ENCODE measurements around the gene KBTBD13. TPM values are rescaled to one million over a fixed set of nuclear protein-coding genes. Genes with fewer than 3 reads are reported as not detected.

The KBTBD13 gene
- not detected for total RNA-seq

DNA sequence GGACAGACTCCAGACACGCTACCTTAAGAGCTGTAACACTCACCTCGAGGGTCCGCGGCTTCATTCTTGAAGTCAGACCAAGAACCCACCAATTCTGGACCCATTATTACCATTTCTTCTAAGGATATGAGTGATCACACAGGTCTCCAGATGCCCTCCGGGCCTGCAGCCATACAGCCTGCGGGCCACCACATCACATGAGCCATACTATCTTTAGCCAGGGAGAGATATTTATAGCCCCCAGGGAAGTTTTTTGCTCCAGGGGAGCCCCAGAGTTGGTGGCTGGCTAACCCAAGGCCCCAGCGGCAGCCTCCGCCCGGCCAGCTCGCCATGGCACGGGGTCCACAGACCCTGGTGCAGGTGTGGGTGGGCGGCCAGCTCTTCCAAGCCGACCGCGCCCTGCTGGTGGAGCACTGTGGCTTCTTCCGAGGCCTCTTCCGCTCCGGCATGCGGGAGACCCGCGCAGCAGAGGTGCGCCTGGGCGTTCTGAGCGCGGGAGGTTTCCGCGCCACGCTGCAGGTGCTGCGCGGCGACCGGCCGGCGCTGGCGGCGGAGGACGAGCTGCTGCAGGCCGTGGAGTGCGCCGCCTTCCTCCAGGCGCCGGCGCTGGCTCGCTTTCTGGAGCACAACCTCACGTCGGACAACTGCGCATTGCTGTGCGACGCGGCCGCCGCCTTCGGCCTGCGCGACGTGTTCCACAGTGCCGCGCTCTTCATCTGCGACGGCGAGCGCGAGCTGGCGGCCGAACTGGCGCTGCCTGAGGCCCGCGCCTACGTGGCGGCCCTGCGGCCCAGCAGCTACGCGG is at the start of gene KBTBD13:
TSS of gene KBTBD13 (plus strand) at position 261 of the 805 bp plus-strand sequence. CDS start at position 331, 70 bp downstream.
- DNase-seq (ENCODE audit: low spot score) (no peak), ATAC-seq (no peak)

DNA sequence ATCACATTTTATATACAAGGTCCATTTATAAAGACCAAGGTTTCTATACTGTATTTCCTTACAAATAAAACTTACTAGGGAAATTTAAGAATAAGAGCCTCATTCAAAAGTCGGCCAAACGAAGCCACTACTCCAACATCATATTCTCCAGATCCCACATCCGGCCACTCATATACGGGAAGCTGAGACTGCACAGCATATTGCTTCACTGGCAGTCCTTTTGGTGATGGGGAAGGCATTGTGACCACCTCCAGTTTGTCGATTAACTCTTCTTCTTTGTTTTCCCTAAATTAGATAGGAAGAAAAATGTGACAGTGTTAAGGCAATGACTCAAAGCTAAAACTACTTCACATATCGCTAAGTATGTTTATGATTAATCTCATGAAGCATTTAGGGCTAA is 49.8 kb upstream of the KBTBD13 start:
- ATAC-seq: no peak

DNA sequence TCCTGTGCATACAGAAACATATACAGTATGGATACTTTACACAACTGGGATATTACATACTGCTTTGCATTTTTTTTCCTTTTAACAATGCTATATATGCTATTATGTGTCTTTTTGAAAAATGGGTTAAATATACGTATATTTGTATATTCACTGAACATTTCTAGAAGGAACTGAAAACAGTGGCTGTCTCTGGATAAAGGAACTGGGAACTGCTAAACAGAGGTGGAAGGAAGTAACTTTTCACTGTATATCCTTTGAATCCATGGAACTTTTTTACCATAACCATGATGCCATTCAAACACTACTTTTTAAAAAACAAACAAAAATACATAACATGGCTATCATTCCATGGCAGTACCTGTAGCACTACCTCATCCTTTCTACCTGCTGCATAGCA is 49.0 kb upstream of the KBTBD13 start:
- no peak for ATAC-seq
- DNase-seq (ENCODE audit: low spot score): no peak

More for the DNA sequence above, 49.8 kb upstream of the KBTBD13 start:
- DNase-seq (ENCODE audit: low spot score): no peak

DNA sequence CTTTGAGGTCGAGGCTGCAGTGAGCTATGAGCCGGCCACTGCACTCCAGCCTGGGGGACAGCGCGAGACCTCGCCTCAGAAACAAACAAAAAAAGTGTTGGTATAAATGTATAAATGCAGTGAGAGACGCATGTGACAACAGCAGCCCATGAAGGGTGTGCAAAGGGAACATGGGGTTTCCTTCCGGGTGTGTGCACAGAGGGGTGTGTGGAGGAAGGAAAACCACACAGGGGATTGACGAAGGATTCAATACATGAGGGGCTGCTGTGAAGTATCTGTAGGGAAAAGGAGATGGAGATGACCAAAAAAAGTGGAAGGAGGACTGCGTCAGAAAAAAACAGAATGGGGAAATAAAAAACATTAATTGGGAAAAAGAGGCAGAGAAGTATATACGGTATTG is 48.2 kb upstream of the KBTBD13 start:
- ATAC-seq: no peak
- DNase-seq (ENCODE audit: low spot score): no peak

DNA sequence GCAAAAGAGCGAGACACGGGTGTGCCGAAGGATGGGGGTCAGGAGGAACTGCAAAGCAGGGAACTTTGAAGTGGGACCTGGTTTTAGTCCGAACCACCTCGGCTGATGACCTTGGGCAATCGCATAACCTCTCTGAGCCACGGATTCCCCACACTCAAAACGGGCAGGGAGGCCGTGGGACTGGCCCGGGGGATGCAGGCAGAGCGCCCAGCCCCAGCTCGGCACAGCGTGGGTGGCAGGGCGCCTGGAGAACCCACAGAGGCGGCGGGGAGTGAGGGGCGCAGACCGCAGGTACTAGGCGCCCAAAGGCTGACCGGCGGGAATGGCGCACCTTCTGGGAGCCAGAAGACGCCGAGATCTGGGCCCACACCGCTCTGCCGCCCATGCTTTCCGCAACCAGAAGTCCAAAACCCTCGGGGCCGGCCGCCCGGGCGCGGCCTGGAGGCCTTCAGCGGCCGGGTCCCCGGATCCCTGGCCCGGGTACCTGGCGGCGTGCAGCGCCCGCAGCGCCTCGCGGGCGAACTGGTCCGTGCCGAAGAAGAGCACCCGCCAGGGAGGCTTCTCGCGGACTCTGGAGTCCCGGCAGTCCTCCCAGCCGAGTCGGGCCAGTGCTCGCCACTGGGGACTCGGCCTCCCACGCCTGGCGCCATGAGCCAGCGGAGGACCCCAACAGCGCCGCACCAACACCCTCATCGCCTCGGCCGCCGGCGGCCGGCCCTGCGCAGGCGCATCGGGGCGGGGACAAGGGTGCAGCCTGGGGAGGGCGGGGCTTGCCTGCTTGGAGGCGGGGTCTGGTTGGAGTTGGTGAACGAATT is 47.4 kb upstream of the KBTBD13 start, which contains the start of gene MTFMT:
TSS of gene MTFMT (minus strand) at position 719 of the 815 bp plus-strand sequence. CDS start at position 693, 26 bp downstream.
- ATAC-seq: peak; percentile 83
- DNase-seq (ENCODE audit: low spot score): peak; percentile 93

DNA sequence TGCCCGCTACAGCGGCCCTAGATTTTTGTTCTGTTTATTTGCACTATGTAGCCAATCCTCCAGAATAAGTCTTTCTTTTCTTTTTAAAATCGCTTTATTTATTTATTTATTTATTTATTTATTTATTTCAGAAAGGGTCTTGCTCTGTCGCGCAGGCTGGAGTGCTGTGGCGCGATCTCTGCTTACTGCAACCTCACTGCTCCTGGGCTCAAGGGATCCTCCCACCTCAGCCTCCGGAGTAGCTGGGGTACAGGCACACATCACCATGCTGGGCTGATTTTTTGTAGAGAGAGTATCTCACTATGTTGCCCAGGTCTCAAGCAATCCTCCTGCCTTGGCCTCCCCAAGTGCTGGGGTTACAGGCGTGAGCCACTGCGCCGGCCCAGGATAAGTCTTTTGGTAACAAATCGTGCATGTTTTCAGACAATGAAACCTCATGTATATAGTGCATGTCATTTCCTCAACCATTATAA is 46.8 kb upstream of the KBTBD13 start:
- no peak for DNase-seq (ENCODE audit: low spot score)
- no peak for ATAC-seq

DNA sequence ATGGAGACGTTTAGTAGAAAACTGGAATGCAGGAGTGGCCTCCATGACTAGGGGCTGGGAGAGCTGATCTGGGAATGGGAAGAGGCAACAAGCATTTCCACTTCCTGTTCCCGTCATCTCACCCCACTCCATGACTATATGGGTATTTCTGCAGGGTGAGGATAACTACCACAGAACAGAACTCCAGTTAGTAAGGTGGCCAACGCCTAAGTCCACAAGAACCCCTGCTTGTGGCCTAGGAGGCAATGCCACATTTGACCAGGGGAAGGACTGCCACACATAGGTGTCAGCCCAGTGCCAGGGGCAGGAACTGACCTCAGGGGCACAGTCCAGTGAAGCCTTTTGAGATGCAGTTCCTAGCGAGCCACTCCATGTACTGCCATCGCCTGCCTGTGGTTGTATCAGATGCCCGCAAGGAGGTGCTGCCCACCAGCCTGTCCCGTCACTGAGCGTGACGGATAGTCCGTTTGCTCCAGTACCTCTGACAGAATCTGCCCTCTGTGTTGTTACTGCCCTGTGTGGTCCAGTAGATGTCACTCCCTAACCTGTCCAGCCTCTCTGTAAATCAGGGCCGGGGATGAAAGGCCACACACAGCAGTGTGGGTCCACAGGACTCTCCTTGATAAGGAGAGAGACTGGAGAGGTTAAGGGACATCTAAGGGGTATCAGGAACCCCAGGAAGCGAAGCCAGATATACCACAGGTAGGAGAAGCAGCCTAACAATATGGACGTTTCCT is 43.6 kb upstream of the KBTBD13 start:
- DNase-seq (ENCODE audit: low spot score): peak; percentile 93
- peak; percentile 87 for ATAC-seq

DNA sequence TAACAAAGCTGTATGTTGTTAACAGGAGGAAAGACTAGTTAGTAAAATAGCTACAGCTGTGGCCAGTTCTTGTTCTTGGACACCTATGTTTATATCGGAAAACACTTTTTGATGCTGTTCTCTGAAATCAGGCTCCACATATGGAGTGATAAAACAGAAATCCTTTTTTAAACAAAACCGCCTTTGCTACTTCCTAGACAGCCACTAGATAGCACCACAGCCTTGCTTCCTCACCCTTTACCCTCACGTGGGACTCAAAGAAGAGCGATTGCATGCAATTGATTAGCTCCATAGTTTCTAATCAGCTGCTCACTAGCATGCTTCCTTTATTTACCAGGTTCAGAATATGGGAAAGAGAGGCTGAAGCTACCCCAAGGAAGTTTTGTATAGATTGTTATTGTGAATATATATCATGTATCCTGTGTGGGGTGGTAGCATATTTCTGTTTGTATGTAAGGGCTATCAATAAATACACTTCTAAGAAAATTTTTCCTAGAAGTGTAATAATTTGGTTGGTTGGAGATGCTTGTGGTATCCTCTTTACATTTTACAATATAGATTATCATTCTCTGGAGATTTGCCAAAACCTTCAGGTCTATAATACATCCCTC is 42.8 kb upstream of the KBTBD13 start:
- DNase-seq (ENCODE audit: low spot score) (no peak), ATAC-seq (peak; percentile 54)

DNA sequence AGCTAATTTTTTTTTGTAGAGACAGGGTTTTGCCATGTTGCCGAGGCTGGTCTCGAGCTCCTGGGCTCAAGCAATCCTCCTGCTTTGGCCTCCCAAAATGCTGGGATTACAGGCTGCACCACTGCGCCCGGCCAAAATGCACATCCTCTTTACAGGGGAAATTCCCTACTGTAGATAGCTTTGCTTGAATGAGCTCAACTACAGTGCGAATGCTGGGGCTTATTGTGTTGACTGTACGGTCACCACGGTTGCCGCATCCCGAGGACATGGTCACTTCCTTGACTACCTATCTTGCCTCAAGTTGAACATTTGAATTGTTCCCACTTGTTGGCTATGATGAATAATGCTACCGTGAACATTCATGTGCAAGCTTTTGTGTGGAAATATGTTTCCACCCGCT is 41.8 kb upstream of the KBTBD13 start:
- DNase-seq (ENCODE audit: low spot score) (no peak), ATAC-seq (no peak)

DNA sequence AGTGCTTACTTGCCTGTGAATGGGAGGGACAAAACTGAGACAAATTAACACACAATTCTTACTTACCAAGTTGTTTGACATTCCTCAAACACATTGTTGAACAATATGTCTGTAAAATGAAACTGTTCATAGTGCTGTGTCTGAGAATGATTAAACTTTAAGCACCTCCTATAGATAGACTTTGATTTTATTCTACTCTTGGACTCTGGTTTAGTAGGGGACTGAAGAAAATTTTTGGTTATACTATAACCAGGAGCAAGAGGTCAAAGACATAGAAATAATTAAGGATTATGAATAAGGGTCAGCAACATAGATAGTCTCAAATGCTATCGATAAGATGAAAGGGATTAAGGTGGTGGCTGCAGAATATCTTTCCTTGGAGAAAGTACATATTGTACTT is 39.2 kb upstream of the KBTBD13 start:
- DNase-seq (ENCODE audit: low spot score) (no peak), ATAC-seq (no peak)

DNA sequence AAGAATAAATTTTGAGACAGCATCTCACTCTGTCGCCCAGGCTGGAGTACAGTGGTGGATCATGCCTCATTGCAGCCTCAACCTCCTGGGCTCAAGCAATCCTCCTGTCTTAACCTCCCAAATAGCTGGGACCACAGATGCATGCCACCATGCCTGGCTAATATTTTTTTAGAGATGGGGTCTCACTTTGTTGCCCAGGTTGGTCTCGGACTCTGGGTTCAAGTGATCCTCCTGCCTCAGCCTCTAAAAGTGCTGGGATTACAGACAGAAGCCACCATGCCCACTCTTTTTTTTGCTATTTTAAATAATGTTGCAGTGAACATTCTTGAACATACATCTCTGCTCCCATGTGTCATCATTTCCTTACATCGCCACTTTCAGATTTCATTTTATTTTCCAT is 38.1 kb upstream of the KBTBD13 start:
- DNase-seq (ENCODE audit: low spot score): no peak
- ATAC-seq: no peak

DNA sequence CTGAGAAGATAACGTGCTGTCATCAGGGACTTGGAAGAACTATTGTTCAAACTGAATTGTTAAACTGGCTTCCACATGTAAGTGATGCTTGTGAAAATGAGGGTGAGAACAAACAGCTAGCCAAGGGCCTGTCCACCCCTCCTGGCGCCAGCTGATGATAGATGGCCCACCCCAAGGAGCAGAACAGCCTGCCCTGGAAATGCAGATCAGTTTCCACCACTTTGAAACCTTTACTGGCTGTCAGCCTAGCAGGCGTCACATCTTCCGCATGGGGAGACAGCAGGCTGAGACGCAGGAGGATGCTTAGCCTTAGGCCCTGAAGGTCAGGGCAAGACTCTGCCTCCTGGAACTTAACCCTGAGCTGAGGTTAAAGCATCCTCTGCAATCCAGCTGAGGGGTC is 37.7 kb upstream of the KBTBD13 start:
- DNase-seq (ENCODE audit: low spot score): no peak
- ATAC-seq: no peak

DNA sequence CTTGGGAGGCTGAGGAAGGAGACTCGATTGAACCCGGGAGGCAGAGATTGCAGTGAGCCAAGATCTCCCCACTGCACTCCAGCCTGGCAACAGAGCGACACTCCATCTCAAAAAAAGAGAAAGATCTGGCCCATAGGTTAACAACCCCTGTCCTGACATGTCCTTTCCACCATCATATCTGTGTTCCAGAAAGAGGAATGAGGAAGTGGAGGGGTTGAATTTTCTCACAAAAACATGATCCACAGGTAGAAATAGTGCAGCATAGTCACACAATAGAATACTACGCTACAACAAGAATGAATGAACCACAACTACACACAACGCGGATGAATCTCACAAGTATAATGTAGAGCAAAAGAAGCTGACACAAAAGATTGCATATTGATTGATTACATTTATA is 36.1 kb upstream of the KBTBD13 start:
- ATAC-seq: no peak
- DNase-seq (ENCODE audit: low spot score): no peak

DNA sequence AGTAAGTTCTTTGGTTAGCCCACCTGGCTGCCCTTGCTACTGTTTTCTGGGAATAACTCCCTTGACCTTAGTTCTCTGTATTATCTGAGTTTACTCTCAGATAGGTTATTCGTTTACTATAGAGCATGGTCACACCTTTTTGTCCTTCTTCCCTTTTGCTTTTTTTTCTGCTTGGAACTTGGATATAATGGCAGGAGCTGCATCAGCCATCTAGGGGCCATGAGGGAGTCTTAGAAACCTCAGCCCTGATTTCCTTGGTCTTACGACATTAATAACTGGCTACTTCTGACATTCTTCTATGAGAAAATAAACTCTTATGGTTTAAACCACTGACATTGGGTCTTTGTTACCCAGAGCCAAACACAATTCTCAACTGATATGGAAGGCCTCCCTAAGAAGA is 34.8 kb upstream of the KBTBD13 start:
- no peak for ATAC-seq
- DNase-seq (ENCODE audit: low spot score): no peak

DNA sequence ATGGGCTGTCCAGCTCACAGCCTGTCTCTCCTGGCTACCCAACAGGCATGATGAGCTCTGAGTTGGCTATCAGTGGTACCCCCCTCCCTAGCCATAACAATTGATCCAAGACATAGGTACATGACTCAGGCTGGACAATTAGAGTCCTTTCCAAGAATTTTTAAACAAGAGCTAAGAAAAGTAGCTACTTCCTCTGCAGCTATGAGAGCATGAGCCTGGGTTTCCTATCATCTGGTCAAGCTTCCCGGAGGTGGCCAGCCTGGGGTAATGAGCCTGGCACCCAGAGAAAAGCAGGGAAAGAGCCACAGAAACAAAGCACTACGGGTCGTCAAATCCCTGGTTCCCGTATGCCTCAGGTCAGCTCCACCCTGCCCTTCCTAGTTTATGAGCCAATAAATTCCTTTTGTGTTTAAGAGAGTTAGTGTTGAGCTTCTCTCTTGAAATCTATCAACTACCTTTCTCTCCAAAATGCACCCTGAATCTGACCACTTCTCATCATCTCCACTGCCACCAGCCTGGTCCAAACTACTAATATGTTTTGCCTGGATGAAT is 33.7 kb upstream of the KBTBD13 start:
- DNase-seq (ENCODE audit: low spot score) (no peak), ATAC-seq (no peak)

DNA sequence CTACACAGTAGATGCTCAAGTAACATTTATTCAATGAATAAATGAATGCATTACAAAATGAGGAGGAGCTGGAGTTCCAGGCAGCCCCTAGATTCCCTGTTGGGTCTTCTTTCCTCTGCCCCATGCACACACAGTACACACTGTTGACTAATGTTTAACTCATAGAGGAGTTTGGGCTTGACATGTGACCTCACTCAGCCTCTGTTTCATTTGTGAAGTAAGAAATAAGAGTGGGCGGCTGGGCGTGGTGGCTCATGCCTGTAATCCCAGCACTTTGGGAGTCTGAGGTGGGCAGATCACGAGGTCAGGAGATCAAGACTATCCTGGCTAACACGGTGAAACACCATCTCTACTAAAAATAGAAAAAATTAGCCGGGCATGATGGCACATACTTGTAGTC is 32.3 kb upstream of the KBTBD13 start:
- ATAC-seq (peak; percentile 66), DNase-seq (ENCODE audit: low spot score) (peak; percentile 69)

DNA sequence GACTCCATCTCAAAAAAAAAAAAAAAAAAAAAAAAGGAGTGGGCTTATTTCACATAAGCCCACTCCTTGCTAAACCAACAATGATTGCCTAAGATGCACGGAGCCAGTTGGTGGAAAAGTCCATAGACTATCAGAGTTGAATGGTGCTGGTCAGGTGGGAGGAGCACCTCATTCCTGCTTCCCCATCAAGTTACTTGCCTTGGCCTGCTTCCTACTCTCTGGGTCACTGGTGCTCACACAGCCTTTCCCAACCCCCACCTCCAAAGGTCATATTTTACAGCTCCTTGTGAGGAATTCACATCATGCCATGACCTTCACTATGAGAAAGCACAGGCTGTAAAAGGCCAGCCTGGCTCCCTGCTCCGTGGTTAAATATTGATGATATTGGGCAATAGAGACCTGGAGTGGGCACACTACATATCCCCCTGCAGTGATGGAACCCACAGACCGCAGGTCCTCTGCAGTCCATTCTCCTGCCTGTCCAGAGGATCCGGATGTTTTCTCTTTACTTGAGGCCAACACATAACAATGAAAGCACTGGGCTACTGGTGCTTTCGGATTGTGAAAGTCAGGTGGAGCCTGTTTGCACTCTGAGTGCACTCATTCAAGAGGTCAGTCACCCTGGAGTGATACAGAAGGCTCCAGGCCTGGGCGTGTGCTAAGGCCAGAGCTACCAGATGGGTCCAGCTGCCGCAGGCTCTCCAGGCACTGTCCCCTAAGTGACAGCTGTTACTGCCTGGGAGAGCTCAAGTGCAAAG is 31.6 kb upstream of the KBTBD13 start, which contains the start of gene SLC51B:
TSS of gene SLC51B (plus strand) at position 664 of the 758 bp plus-strand sequence. CDS start 4,618 bp downstream, outside the sequence.
- ATAC-seq: peak; percentile 94

DNA sequence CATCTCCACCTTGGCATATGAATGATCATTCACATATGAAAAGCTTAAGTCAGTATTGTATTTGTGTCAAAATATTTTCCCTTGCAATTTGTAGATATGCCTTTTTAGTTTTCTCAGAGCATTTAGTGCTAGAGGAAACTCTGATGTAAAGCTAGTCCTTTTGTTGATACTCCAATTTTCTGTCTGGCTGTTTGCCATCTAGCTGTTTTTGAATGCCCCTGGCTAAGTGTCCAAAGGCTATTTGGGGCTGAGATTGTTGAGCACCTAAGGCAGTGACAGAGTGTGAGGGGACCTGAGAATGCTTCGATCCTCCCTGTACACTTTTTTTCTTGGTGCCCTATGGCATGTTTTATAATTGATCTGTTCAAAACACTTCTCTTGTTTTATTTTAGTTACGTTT is 28.3 kb upstream of the KBTBD13 start:
- ATAC-seq (no peak), DNase-seq (ENCODE audit: low spot score) (no peak)

More for the DNA sequence above, 31.6 kb upstream of the KBTBD13 start, which contains the start of gene SLC51B:
- peak; percentile 84 for DNase-seq (ENCODE audit: low spot score)

DNA sequence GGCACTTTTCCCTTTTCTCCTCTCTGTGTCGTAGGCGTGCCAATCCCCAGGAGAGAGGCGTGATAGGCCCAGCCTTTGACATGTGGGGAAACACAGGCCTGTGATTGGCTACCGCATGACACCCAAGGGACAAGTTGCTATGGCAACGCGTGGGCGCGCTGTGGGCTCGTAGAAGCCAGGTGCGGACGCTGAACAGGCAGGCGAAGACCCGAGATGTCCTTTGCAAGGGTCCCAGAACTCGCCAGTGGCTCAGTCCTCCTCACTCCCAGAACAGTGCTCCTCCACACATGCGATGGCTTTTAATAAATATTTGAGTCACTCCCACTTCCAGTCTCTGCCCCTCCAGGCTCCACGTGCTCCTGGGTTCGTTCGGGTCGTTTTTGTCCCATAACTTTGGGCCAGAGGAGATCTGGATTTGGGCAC is 27.1 kb upstream of the KBTBD13 start:
- DNase-seq (ENCODE audit: low spot score): peak; percentile 63
- no peak for ATAC-seq
